Esophagus muscularis mucosa (tissue), 4 donors: Measurements from ENCODE around the gene KIF3A. TPM values are rescaled to one million over a fixed set of nuclear protein-coding genes. Genes with fewer than 3 reads are reported as not detected.

ENCODE experiments used
- DNase-seq: peaks from one replicate; pipeline ENCODE4 v3.0.0-alpha.2; 2017; ENCODE audit errors: extremely low spot score
- H3K27ac ChIP-seq, 4 donors: fragments of 200-600 bp; sonication (generic); replicated peaks in 1 of 4; 1 replicate in 3 of 4; 2 replicates in 1 of 4; pipeline ENCODE4 v1.5.1; 2016 to 2019; ENCODE audit warnings: mild to moderate bottlenecking in 1 of 4
- H3K27me3 ChIP-seq, 4 donors: fragments of 200-600 bp; sonication (generic); one replicate each; pipeline versions ENCODE4 v1.5.1 to v1.6.0; 2016 to 2019
- H3K36me3 ChIP-seq, 4 donors: fragments of 200-600 bp; sonication (generic); one replicate each; pipeline ENCODE4 v1.5.1; 2016 to 2019
- H3K4me1 ChIP-seq, 4 donors: fragments of 200-600 bp; sonication (generic); one replicate each; pipeline ENCODE4 v1.5.1; 2016 to 2019
- H3K4me3 ChIP-seq, 4 donors: fragments of 200-600 bp; sonication (generic); 1 replicate in 2 of 4; 2 replicates in 2 of 4; pipeline ENCODE4 v1.5.1; 2016 to 2019; ENCODE audit warnings: mild to moderate bottlenecking in 4 of 4, moderate library complexity in 1 of 4
- H3K9me3 ChIP-seq, 4 donors: fragments of 200-600 bp; sonication (generic); 1 replicate in 3 of 4; 2 replicates in 1 of 4; pipeline ENCODE4 v1.5.1; 2016 to 2019
- EP300 ChIP-seq: sonication (generic); formaldehyde crosslinking; IDR thresholded peaks from one replicate; pipeline ENCODE4 v1.6.1; 2017; ENCODE audit warnings: antibody characterized with exemption
- POLR2A ChIP-seq: fragments of 450-650 bp; IDR thresholded peaks from one replicate; pipeline ENCODE4 v1.6.1; 2017; ENCODE audit warnings: antibody characterized with exemption, moderate library complexity, mild to moderate bottlenecking, low read depth
- POLR2AphosphoS5 ChIP-seq, 2 donors: sonication (generic); formaldehyde crosslinking; IDR thresholded peaks; one replicate each; pipeline ENCODE4 v1.6.1; 2017; ENCODE audit warnings: antibody characterized with exemption in 2 of 2
- WGBS: methylation state at CpG from one replicate; pipeline ENCODE4 v1.1.5; 2018; 5-methylcytosine and 5-hydroxymethylcytosine counted together
- intact Hi-C: fragments of 100-400 bp; cut with DNase I; formaldehyde crosslinking; loops from one replicate; pipeline ENCODE4 v1.15.1; 2023
- total RNA-seq, 4 donors: library from RNA; depleted of rRNA; stranded (reverse); fragments of >200 nt; gene quantifications; one replicate each; pipeline versions ENCODE4 v1.1.0 to v1.2.1, GENCODE V29; 2016
- TF ChIP-seq, protein P1 (sequence below), 3 experiments: fragments of 200-600 bp in 2 of 3; fragments of 450-650 bp in 1 of 3; sonication (generic) in 2 of 3; IDR thresholded peaks; one replicate each; pipeline ENCODE4 v1.5.1; 2017 to 2019; ENCODE audit warnings: antibody characterized with exemption in 3 of 3, mild to moderate bottlenecking in 2 of 3, moderate library complexity in 1 of 3

Gene KIF3A
- total RNA-seq, 4 donors from 2014 or later: 5.5 to 9.6 (median 8.3) TPM

DNA sequence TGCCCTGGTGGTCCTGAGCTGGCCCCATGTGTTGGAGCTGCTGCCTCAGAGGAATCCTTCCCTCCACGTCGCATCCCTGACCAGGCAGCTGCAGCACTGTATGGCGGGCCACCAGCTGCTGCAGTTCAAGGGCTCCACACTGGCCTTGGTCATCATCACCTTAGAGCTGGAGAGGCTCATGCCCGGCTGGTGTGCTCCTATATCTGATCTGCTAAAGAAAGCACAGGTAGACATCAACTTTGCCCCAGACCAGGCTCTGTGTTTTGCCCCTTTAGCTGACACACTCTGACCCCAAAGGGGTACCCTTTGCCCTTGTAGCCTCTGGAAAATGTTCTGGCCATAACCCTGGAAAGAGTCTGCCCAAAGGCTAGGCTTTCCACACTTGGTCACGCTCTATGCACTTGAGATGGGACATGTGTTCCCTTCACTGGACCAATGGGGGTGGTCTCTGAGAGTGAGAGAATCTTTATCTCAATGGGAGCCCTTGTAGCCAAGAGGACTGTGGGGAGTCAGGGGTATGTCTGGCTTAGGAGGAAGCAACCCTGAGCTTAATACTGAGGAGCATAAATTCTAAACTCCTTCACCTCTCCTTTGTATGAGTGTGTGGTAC lies 14.7 kb upstream of the KIF3A start:
- DNase-seq: no peak
- Histone ChIP-seq H3K27me3 (peaks cover 7 to 18% (median 10%) of the 10 kb centered on the region in 4 donors), H3K4me1 (peaks cover 7 to 9% (median 8%) of the 10 kb centered on the region in 4 donors), H3K36me3 (peaks cover 3 to 13% (median 7%) of the 10 kb centered on the region in 4 donors), H3K4me3 (no peak overlapping the region), H3K27ac (no peak overlapping the region), H3K9me3 (no peaks in the 10 kb centered on the region)
- TF ChIP-seq POLR2A: no peak
- TF ChIP-seq, protein P1, sequence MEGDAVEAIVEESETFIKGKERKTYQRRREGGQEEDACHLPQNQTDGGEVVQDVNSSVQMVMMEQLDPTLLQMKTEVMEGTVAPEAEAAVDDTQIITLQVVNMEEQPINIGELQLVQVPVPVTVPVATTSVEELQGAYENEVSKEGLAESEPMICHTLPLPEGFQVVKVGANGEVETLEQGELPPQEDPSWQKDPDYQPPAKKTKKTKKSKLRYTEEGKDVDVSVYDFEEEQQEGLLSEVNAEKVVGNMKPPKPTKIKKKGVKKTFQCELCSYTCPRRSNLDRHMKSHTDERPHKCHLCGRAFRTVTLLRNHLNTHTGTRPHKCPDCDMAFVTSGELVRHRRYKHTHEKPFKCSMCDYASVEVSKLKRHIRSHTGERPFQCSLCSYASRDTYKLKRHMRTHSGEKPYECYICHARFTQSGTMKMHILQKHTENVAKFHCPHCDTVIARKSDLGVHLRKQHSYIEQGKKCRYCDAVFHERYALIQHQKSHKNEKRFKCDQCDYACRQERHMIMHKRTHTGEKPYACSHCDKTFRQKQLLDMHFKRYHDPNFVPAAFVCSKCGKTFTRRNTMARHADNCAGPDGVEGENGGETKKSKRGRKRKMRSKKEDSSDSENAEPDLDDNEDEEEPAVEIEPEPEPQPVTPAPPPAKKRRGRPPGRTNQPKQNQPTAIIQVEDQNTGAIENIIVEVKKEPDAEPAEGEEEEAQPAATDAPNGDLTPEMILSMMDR (IDR thresholded peaks at IDR 0.05): no peak
- TF ChIP-seq POLR2AphosphoS5 (IDR thresholded peaks at IDR 0.05): no peak
- TF ChIP-seq EP300: no peak
- intact Hi-C loops: loop anchor here (10.0 kb wide), 1 partner anchor 63 kb away; the partner anchor contains the start of gene SOWAHA
- 88% methylated on average over 1 of the region's 5 CpGs for WGBS

DNA sequence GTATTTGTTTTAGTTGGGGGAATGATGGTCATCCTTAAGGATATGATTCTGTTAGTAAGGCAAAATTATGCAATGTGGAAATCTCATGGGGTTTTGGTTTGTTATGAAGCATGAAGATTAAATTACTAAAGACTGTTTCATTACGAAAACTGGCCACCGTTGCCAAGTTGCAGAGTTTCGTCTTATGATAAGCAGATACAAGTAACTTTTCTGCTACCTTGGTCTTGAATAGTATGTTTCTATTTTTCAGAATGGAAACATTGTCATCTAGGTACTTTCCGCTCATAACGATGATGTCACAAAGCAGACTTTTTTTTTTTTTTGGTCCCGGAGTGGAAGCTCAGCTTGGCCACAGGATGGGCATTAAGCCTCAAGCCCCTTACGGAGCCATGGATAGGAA lies 14.1 kb upstream of the KIF3A start:
- H3K9me3 ChIP-seq: no peaks in the 10 kb centered on the region
- intact Hi-C loops: loop anchor here (10.0 kb wide), 1 partner anchor 63 kb away; the partner anchor contains the start of gene SOWAHA
- TF ChIP-seq, protein P1 (IDR thresholded peaks at IDR 0.05): no peak
- no peak for TF ChIP-seq EP300
- H3K36me3 ChIP-seq: peaks cover 0 to 8% (median 7%) of the 10 kb centered on the region in 4 donors
- H3K27ac ChIP-seq: no peak overlapping the region
- DNase-seq: no peak
- peaks cover 9 to 24% (median 15%) of the 10 kb centered on the region in 4 donors for H3K27me3 ChIP-seq
- 76% methylated on average over 7 of the region's 7 CpGs for WGBS
- peaks cover 9 to 13% (median 13%) of the 10 kb centered on the region in 4 donors for H3K4me1 ChIP-seq
- H3K4me3 ChIP-seq: no peak overlapping the region

DNA sequence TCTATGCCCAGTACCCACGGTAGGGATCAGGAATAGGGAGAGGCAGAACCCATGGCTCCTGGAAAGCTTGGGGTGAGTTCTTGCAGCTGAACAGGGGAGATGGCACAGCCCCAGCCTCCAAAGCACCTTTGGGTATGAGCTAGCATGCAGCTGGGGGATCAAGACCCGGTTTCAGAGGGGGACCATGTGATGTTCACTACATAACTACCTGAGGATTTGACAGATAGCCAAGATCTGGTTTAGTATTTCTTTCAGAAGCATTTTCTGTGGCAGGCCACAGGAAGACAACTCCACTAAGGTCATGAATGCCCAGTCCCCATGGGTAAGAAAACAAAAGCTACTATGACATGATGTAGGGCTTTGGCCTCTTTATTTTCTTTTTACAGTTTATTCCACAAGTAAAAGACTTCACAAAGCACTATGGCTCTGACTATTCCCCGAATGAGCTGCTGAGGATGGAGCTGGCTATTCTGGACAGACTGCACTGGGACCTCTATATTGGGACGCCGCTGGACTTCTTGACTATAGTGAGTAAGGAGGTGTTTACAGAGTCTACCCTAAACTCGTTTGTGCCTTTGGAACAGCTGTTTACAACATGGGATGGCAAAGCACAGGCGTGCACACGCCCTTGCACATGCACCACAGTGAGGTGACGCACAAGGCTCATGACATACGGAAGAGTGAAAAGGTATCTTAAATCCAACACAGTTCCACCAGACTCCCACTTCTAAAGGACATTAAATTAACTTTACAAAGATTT lies 13.3 kb upstream of the KIF3A start:
- 81% methylated on average over 10 of the region's 10 CpGs for WGBS
- peaks cover 9 to 32% (median 19%) of the 10 kb centered on the region in 4 donors for H3K27me3 ChIP-seq
- intact Hi-C loops: loop anchor here (10.0 kb wide), 1 partner anchor 64 kb away; the partner anchor contains the start of gene SOWAHA

DNA sequence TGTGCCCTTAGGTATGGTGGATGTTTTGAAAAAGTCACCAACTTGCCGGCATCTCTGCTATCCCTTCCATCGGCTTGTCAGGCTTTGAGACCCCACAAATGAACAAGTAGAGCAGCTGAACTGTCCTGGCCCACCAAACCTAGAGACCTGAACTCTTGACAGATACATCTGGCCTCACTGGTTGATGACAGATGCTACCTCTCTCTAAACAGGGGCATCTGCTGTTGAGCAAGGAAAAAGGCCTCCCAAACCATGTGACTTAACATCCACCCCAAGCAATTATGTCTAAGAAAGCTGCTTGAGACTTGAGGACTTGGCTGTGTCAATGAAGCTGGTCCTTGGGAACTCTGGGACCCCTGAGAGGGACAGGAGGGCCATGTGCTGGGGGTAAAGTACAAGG lies 12.2 kb upstream of the KIF3A start:
- intact Hi-C loops: no loop called here

More for the DNA sequence above, 13.3 kb upstream of the KIF3A start:
- Histone ChIP-seq H3K27ac (no peak overlapping the region), H3K4me3 (no peak overlapping the region), H3K9me3 (no peaks in the 10 kb centered on the region), H3K4me1 (peaks cover 9 to 13% (median 13%) of the 10 kb centered on the region in 4 donors), H3K36me3 (peaks cover 0 to 8% (median 7%) of the 10 kb centered on the region in 4 donors)
- TF ChIP-seq POLR2AphosphoS5 (IDR thresholded peaks at IDR 0.05) (no peak), POLR2A (no peak), EP300 (no peak)
- TF ChIP-seq, protein P1 (IDR thresholded peaks at IDR 0.05): no peak
- DNase-seq: peak; percentile 75

More for the DNA sequence above, 12.2 kb upstream of the KIF3A start:
- Histone ChIP-seq H3K4me1 (peaks cover 9 to 13% (median 13%) of the 10 kb centered on the region in 4 donors), H3K4me3 (no peak overlapping the region), H3K36me3 (peaks cover 0 to 8% (median 7%) of the 10 kb centered on the region in 4 donors), H3K9me3 (no peaks in the 10 kb centered on the region), H3K27me3 (peaks cover 9 to 42% (median 19%) of the 10 kb centered on the region in 4 donors), H3K27ac (no peak overlapping the region)
- DNase-seq: peak; percentile 72
- WGBS: 100% methylated on average over 2 of the region's 2 CpGs
- TF ChIP-seq POLR2AphosphoS5 (IDR thresholded peaks at IDR 0.05) (no peak), EP300 (no peak), POLR2A (no peak)
- TF ChIP-seq, protein P1 (IDR thresholded peaks at IDR 0.05): no peak
